ENCODE data around the gene CCL5. TPM values are rescaled to one million over a fixed set of nuclear protein-coding genes. Genes with fewer than 3 reads are reported as not detected.

The CCL5 gene
- polyA plus RNA-seq, 1 donor from 2014 or later = not detected

DNA sequence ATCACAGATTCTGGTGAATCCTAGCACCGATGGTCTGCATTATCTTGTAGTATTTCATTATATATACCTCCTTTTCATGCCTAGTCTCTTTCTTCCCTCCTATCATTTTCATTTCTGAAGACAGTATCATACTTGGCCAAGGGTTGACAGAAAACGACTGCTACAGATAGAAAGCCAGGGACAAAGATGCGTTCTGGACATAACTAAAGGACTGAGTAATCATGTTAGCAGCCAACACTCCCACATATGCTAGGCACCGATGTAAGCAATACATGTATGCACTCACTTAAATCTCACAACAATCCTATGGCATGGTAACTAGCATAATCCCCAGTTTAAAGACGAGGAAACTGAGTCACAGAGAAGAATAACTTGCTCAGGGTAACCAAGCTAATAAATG, 27.5 kb upstream of the CCL5 start:
- Histone ChIP-seq H3K4me3 (ENCODE audit: low read length) (no peak overlapping the region), H3K27ac (ENCODE audit: low read length) (no peak overlapping the region), H3K9me2 (ENCODE audit: insufficient read depth, low read length) (no peaks in the 10 kb centered on the region), H3F3A (ENCODE audit: insufficient read depth, low read length, poor library complexity, severe bottlenecking) (no peaks in the 10 kb centered on the region), H4K20me1 (ENCODE audit: insufficient read depth) (no peaks in the 10 kb centered on the region), H3K9me3 (ENCODE audit: low read length) (no peaks in the 10 kb centered on the region), H3K9ac (ENCODE audit: low read length) (no peak overlapping the region), H2AFZ (ENCODE audit: low read depth, low read length) (no peak overlapping the region), H3K36me3 (ENCODE audit: insufficient read depth, low read length) (no peaks in the 10 kb centered on the region), H3K79me2 (replicated peaks; ENCODE audit: insufficient read depth, low read length) (no peaks in the 10 kb centered on the region), H3K4me2 (ENCODE audit: low read length) (no peak overlapping the region), H3K27me3 (ENCODE audit: insufficient read depth, low read depth, low read length) (no peaks in the 10 kb centered on the region)
- TF ChIP-seq, protein P1, sequence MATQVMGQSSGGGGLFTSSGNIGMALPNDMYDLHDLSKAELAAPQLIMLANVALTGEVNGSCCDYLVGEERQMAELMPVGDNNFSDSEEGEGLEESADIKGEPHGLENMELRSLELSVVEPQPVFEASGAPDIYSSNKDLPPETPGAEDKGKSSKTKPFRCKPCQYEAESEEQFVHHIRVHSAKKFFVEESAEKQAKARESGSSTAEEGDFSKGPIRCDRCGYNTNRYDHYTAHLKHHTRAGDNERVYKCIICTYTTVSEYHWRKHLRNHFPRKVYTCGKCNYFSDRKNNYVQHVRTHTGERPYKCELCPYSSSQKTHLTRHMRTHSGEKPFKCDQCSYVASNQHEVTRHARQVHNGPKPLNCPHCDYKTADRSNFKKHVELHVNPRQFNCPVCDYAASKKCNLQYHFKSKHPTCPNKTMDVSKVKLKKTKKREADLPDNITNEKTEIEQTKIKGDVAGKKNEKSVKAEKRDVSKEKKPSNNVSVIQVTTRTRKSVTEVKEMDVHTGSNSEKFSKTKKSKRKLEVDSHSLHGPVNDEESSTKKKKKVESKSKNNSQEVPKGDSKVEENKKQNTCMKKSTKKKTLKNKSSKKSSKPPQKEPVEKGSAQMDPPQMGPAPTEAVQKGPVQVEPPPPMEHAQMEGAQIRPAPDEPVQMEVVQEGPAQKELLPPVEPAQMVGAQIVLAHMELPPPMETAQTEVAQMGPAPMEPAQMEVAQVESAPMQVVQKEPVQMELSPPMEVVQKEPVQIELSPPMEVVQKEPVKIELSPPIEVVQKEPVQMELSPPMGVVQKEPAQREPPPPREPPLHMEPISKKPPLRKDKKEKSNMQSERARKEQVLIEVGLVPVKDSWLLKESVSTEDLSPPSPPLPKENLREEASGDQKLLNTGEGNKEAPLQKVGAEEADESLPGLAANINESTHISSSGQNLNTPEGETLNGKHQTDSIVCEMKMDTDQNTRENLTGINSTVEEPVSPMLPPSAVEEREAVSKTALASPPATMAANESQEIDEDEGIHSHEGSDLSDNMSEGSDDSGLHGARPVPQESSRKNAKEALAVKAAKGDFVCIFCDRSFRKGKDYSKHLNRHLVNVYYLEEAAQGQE (IDR thresholded peaks at IDR 0.05; ENCODE audit: borderline replicate concordance) = no peak
- TF ChIP-seq EZH2 (IDR thresholded peaks at IDR 0.05; ENCODE audit: borderline replicate concordance, insufficient read depth, low read length, poor library complexity, severe bottlenecking) (no peak), RAD21 (conservative IDR thresholded peaks at IDR 0.05) (no peak), MXI1 (conservative IDR thresholded peaks at IDR 0.05; ENCODE audit: poor library complexity, severe bottlenecking) (no peak), EP300 (conservative IDR thresholded peaks at IDR 0.05; ENCODE audit: poor library complexity, severe bottlenecking) (no peak), TAF1 (IDR thresholded peaks at IDR 0.05; ENCODE audit: low read depth) (no peak), POLR2AphosphoS5 (IDR thresholded peaks at IDR 0.05) (no peak), SMC3 (conservative IDR thresholded peaks at IDR 0.05; ENCODE audit: poor library complexity) (no peak)
- TF ChIP-seq, protein P2, sequence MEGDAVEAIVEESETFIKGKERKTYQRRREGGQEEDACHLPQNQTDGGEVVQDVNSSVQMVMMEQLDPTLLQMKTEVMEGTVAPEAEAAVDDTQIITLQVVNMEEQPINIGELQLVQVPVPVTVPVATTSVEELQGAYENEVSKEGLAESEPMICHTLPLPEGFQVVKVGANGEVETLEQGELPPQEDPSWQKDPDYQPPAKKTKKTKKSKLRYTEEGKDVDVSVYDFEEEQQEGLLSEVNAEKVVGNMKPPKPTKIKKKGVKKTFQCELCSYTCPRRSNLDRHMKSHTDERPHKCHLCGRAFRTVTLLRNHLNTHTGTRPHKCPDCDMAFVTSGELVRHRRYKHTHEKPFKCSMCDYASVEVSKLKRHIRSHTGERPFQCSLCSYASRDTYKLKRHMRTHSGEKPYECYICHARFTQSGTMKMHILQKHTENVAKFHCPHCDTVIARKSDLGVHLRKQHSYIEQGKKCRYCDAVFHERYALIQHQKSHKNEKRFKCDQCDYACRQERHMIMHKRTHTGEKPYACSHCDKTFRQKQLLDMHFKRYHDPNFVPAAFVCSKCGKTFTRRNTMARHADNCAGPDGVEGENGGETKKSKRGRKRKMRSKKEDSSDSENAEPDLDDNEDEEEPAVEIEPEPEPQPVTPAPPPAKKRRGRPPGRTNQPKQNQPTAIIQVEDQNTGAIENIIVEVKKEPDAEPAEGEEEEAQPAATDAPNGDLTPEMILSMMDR (IDR thresholded peaks at IDR 0.05; ENCODE audit: poor library complexity, severe bottlenecking) = no peak

DNA sequence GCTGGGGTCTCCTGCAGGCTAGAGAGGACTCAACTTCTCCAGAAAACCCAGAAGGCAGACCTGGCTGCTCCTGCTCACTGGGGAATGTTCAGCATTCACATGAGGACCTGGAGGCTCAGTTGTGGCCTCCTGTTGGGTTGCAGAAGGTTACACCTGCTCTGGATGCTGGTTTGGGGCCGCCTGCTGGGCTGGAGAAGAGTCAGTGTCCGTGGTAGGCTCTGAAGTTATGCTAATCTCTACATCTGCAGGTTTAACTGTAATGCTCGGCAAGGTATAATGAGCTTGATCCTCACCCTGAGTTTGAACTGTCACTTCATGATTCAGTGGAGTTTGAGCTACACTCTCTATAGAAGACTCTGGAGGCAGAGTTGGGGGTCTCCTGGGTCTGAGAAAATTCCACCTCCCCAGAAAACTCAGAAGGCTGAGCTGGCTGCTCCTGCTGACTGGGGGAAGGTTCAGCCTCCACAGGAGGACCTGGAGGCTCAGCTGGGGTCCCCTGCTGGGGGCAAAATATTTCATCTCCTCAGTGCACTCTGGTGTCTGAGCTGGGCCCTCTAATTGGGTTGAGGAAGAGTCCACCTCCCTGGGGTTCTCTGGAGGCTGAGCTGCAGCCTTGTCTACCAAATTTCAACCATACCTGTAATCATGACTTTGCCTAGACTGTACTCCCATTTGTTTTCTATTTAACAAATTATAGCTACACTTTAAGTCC, 26.9 kb upstream of the CCL5 start:
- no peak overlapping the region for H3K9ac ChIP-seq (ENCODE audit: low read length)
- no peaks in the 10 kb centered on the region for H3F3A ChIP-seq (ENCODE audit: insufficient read depth, low read length, poor library complexity, severe bottlenecking)
- H4K20me1 ChIP-seq (ENCODE audit: insufficient read depth) = no peaks in the 10 kb centered on the region
- no peak overlapping the region for H3K27ac ChIP-seq (ENCODE audit: low read length)
- no peaks in the 10 kb centered on the region for H3K9me3 ChIP-seq (ENCODE audit: low read length)
- no peak overlapping the region for H2AFZ ChIP-seq (ENCODE audit: low read depth, low read length)
- H3K9me2 ChIP-seq (ENCODE audit: insufficient read depth, low read length) = no peaks in the 10 kb centered on the region
- H3K4me2 ChIP-seq (ENCODE audit: low read length) = no peak overlapping the region
- no peaks in the 10 kb centered on the region for H3K79me2 ChIP-seq (replicated peaks; ENCODE audit: insufficient read depth, low read length)
- H3K4me3 ChIP-seq (ENCODE audit: low read length) = no peak overlapping the region
- H3K27me3 ChIP-seq (ENCODE audit: insufficient read depth, low read depth, low read length) = no peaks in the 10 kb centered on the region
- no peaks in the 10 kb centered on the region for H3K36me3 ChIP-seq (ENCODE audit: insufficient read depth, low read length)
- TF ChIP-seq, protein P2 (IDR thresholded peaks at IDR 0.05; ENCODE audit: poor library complexity, severe bottlenecking) = no peak
- no peak for TF ChIP-seq EP300 (conservative IDR thresholded peaks at IDR 0.05; ENCODE audit: poor library complexity, severe bottlenecking)
- TF ChIP-seq RAD21 (conservative IDR thresholded peaks at IDR 0.05) = no peak
- no peak for TF ChIP-seq EZH2 (IDR thresholded peaks at IDR 0.05; ENCODE audit: borderline replicate concordance, insufficient read depth, low read length, poor library complexity, severe bottlenecking)
- no peak for TF ChIP-seq SMC3 (conservative IDR thresholded peaks at IDR 0.05; ENCODE audit: poor library complexity)
- TF ChIP-seq TAF1 (IDR thresholded peaks at IDR 0.05; ENCODE audit: low read depth) = no peak
- TF ChIP-seq MXI1 (conservative IDR thresholded peaks at IDR 0.05; ENCODE audit: poor library complexity, severe bottlenecking) = no peak
- TF ChIP-seq, protein P1 (IDR thresholded peaks at IDR 0.05; ENCODE audit: borderline replicate concordance) = no peak
- TF ChIP-seq POLR2AphosphoS5 (IDR thresholded peaks at IDR 0.05) = no peak
